HG03095 (cell line): Measurements from ENCODE around the gene SMIM45.

Experiments
- ATAC-seq: cut with Tn5 transposase; IDR thresholded peaks from one replicate; pipeline ENCODE4 v1.9.1; 2021; ENCODE audit warnings: moderate library complexity; ENCODE audit not compliant: unreplicated experiment

The SMIM45 gene

DNA sequence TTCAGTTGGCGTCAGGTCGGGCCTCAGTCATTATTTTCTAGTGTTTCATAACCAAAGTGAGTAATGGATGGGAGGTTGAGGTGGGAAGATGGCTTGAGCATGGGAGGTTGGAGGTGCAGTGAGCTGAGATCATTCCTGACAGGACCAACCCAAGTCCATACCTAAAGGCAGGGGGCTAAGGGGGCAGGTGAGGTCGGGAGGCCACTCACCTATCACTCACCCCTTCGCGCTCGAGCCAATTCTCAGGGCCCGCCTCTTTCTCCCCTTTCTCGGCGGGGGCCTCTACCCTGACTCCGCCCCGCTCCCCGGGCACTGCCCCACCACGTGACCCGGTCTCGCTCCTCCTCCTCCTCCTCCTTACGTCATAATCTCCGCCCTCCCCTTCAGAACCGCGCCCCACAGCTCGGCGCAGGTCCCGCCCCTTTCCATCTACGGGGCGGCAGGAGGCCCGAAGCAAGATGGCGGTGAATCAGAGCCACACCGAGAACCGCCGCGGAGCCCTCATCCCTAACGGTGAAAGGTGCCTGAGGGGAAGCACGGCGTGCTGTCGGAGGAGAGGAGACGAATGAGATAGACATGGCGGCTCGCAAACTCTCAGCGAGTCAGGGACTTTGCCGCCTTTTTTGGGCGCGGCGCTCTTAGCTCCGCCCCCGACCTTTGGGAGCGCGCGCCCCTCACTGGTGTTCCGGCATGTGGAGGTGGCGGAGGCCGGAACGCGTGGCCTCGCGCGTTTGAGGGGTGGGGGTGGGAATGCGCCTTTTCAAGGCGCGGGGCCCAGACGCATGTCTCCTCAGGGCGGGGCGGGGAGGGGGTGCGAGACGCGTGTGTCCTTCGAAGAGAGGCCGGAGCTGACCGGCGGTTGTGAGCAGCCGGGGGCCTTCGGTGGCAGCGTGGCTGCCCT is 46.7 kb downstream of the SMIM45 start, which contains the start of gene WBP2NL:
WBP2NL (plus strand) TSS at position 428 of the 901 bp plus-strand sequence; CDS start at position 459, 31 bp downstream.
- peak; percentile 87 for ATAC-seq

DNA sequence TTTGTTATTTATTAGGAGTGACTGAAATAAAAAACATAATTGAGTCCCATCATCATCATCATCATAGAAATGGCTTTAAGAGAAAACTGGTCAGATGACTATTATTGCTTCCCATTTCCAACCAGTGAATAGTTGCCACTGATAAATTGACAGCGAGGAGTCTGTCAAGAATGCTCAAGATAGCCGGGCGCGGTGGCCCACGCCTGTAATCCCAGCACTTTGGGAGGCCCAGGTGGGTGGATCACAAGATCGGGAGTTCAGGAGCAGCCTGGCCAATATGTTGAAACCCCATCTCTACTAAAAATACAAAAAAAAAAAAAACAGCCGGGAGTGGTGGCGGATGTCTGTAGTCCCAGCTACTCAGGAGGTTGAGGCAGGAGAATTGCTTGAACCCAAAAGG is 48.5 kb downstream of the SMIM45 start:
- ATAC-seq = no peak

DNA sequence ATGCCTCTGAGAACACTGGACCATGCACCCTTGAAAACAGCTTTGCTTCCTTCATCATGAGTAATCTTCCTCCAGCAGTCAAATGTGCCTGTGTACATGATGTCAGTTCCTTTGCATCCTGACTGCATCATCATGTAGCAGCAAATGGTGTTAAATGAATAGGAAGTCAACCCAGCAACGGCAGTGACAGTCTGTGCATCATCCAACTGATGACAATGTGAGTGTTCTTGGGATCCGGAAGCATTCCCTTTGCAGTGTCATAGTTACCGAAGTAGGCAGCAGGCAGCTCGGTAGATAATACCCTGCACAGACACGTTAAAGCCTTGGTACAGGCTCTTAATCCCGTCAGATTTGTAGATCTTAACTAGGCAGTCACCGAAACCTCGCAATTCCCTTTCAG is 49.2 kb downstream of the SMIM45 start:
- no peak for ATAC-seq

DNA sequence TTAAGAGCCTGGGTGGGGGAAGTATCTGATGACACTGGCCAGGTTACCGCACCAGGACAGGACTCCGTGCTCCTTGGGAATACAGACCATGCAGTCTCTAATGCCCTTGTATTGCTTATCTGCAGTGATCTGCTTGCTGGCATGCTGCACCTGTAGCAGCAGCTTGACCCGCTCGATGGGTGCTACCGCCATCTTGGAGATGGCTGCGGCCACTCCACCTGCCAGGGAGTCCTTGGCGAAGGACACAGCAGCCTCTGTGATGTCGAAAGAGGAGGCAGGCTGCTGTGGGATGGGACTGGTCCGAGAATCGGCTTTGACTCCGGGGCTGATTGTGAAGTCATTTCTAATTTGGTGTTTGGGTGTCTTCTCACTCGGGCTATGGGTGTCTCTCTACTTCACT is 49.8 kb downstream of the SMIM45 start:
- no peak for ATAC-seq

DNA sequence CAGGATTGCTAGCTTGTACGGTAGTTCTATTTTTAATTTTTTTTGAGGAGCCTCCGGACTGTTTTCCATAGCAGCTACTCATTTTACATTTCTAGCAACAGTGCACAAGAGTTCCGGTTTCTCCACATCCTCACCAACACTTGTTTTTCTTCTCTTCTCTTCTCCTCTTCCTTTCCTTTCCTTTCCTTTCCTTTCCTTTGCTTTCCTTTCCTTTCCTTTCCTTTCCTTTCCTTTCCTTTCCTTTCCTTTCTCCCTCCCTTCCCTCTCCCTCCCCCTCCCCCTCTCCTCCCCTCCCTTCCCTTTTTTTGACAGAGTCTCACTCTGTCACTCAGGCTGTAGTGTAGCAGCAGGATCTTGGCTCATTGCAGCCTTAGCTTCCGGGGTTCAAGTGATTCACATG is 56.0 kb downstream of the SMIM45 start:
- no peak for ATAC-seq
